ENCODE measurements around the gene RPL13. TPM values are rescaled to one million over a fixed set of nuclear protein-coding genes. Genes with fewer than 3 reads are reported as not detected.

RPL13 gene
- total RNA-seq, 1 experiment from 2014 or later, result 1,779 TPM

GRCh38 chr16:89581045-89581695 is 20.7 kb downstream of the RPL13 start:
- peaks cover 25% of the 10 kb centered on the region for H3K36me3 Mint-ChIP-seq (ENCODE audit: insufficient read depth, unreplicated experiment)
- no peak for TF ChIP-seq CTCF (IDR thresholded peaks at IDR 0.05; ENCODE audit: unreplicated experiment)
- H3K4me1 Mint-ChIP-seq (ENCODE audit: low read depth, unreplicated experiment), result no peaks in the 10 kb centered on the region
- no peak overlapping the region for H3K4me3 Mint-ChIP-seq (ENCODE audit: low read depth, unreplicated experiment)
- H3K27ac Mint-ChIP-seq (ENCODE audit: unreplicated experiment), result no peak overlapping the region
- BruUV-seq (replicated peaks), result no TSS peak
- DNase-seq, result peak; percentile 77
- no peaks in the 10 kb centered on the region for H3K9me3 Mint-ChIP-seq (ENCODE audit: low read depth, unreplicated experiment)
- CTCF ChIA-PET, result interaction anchor here (0.8 kb wide), 1 partner anchor 74 kb away, joined by 12 read pairs; no protein-coding TSS in a partner anchor
- intact Hi-C loops (cut with micrococcal nuclease; ENCODE audit: unreplicated experiment), result loop anchor here (5.0 kb wide), 1 partner anchor 61 kb away; no protein-coding TSS in a partner anchor
- no peaks in the 10 kb centered on the region for H3K27me3 Mint-ChIP-seq (ENCODE audit: unreplicated experiment)

- peaks cover 31% of the 10 kb centered on the region for H3K36me3 Mint-ChIP-seq (ENCODE audit: insufficient read depth, unreplicated experiment)
- no peaks in the 10 kb centered on the region for H3K9me3 Mint-ChIP-seq (ENCODE audit: low read depth, unreplicated experiment)
- BruUV-seq (replicated peaks), result no TSS peak
- H3K4me3 Mint-ChIP-seq (ENCODE audit: low read depth, unreplicated experiment), result no peak overlapping the region
- no peaks in the 10 kb centered on the region for H3K4me1 Mint-ChIP-seq (ENCODE audit: low read depth, unreplicated experiment)
- intact Hi-C loops (cut with micrococcal nuclease; ENCODE audit: unreplicated experiment), result loop anchor here (5.0 kb wide), 1 partner anchor 60 kb away; no protein-coding TSS in a partner anchor
- peak overlapping the region; percentile 18 for H3K27ac Mint-ChIP-seq (ENCODE audit: unreplicated experiment)
- H3K27me3 Mint-ChIP-seq (ENCODE audit: unreplicated experiment), result no peaks in the 10 kb centered on the region
- DNase-seq, result peak; percentile 73
- TF ChIP-seq CTCF (IDR thresholded peaks at IDR 0.05; ENCODE audit: unreplicated experiment), result no peak
- CTCF ChIA-PET, result interaction anchor here (0.8 kb wide), 1 partner anchor 73 kb away, joined by 12 read pairs; no protein-coding TSS in a partner anchor
Measured at GRCh38 chr16:89581861-89582563, 21.5 kb downstream of the RPL13 start.

- Mint-ChIP-seq H3K27ac (ENCODE audit: unreplicated experiment) (peak overlapping the region; percentile 18), H3K27me3 (ENCODE audit: unreplicated experiment) (no peaks in the 10 kb centered on the region), H3K36me3 (ENCODE audit: insufficient read depth, unreplicated experiment) (peaks cover 31% of the 10 kb centered on the region), H3K4me1 (ENCODE audit: low read depth, unreplicated experiment) (no peaks in the 10 kb centered on the region), H3K9me3 (ENCODE audit: low read depth, unreplicated experiment) (no peaks in the 10 kb centered on the region), H3K4me3 (ENCODE audit: low read depth, unreplicated experiment) (no peak overlapping the region)
- CTCF ChIA-PET, result no interaction called here
- no peak for DNase-seq
- intact Hi-C loops (cut with micrococcal nuclease; ENCODE audit: unreplicated experiment), result loop anchor here (5.0 kb wide), 1 partner anchor 60 kb away; no protein-coding TSS in a partner anchor
- no TSS peak for BruUV-seq (replicated peaks)
- TF ChIP-seq CTCF (IDR thresholded peaks at IDR 0.05; ENCODE audit: unreplicated experiment), result no peak
Measured at GRCh38 chr16:89582614-89583196, 22.2 kb downstream of the RPL13 start.

- H3K36me3 Mint-ChIP-seq (ENCODE audit: insufficient read depth, unreplicated experiment), result peaks cover 26% of the 10 kb centered on the region
- H3K4me3 Mint-ChIP-seq (ENCODE audit: low read depth, unreplicated experiment), result no peak overlapping the region
- H3K9me3 Mint-ChIP-seq (ENCODE audit: low read depth, unreplicated experiment), result no peaks in the 10 kb centered on the region
- H3K4me1 Mint-ChIP-seq (ENCODE audit: low read depth, unreplicated experiment), result no peaks in the 10 kb centered on the region
- no peak overlapping the region for H3K27ac Mint-ChIP-seq (ENCODE audit: unreplicated experiment)
- H3K27me3 Mint-ChIP-seq (ENCODE audit: unreplicated experiment), result no peaks in the 10 kb centered on the region
- CTCF ChIA-PET, result interaction anchor here (1.6 kb wide), 1 partner anchor 32 kb away, joined by 3 read pairs; no protein-coding TSS in a partner anchor
- intact Hi-C loops (cut with micrococcal nuclease; ENCODE audit: unreplicated experiment), result loop anchor here (5.0 kb wide), 1 partner anchor 59 kb away; no protein-coding TSS in a partner anchor
- BruUV-seq (replicated peaks), result no TSS peak
- no peak for TF ChIP-seq CTCF (IDR thresholded peaks at IDR 0.05; ENCODE audit: unreplicated experiment)
- DNase-seq, result no peak
Measured at GRCh38 chr16:89583197-89583894, 22.9 kb downstream of the RPL13 start.

All from Calu3 (cell line).